Globus pallidus (tissue), 1 donor: Measurements from ENCODE around the gene NUDT16L1.
"Not testable (repeated sequence)": the region's sequence is repeated elsewhere in the genome, so short reads cannot be mapped to it uniquely, and the experiment has no call there.

Source experiments
- DNase-seq: peaks from one replicate; pipeline ENCODE4 v3.0.0-alpha.2; 2015; ENCODE audit warnings: low spot score

NUDT16L1 gene

DNA sequence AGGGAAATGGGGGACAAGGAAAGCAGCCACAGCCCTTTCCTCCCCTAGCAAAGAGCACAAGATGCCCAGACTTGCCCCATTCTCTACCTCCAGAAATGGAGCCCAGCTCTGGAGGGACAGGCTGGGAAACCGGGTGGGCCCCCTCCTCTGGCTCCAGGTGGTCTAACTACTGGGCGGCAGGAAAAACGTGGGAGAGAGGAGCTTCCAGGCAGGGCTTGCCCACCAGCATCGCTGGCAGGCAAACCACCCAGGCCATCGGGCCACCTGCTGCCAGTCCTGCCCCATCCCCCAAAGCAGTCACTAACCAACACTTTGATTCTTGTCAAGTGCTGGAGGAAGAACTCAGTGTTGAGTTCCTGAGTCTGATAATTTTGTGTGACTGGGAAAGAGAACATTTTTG lies 25.1 kb downstream of the NUDT16L1 start:
- no peak for DNase-seq

DNA sequence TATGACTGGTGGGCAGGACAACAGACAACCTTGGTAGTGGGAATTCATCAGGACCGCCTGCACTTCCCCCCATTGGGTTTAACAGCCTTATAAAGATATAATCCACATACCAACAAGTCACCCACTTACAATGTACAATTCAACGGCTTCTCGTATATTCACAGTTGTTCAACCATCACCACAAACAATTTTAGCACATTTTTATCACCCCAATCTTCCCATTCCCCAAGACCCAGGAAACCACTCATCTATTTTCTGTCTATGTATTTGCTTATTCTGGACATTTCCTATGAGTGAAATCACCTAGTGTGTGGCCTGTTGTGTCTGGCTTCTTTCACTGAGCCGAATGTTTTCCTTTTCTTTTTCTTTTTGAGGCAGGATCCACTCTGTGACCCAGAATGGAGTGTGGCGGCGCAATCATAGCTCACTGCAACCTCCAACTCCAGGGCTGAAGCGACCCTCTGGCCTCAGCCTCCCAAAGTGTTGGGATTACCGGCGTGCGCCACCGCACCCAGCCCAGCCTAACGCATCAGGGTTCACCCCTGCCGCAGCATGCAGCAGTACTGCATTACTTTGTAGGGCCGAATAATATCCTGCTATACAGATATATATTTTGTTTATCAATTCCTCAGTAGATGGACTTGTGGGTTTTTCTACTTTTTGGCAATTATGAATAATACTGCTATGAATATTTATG lies 29.9 kb downstream of the NUDT16L1 start:
- no peak for DNase-seq

DNA sequence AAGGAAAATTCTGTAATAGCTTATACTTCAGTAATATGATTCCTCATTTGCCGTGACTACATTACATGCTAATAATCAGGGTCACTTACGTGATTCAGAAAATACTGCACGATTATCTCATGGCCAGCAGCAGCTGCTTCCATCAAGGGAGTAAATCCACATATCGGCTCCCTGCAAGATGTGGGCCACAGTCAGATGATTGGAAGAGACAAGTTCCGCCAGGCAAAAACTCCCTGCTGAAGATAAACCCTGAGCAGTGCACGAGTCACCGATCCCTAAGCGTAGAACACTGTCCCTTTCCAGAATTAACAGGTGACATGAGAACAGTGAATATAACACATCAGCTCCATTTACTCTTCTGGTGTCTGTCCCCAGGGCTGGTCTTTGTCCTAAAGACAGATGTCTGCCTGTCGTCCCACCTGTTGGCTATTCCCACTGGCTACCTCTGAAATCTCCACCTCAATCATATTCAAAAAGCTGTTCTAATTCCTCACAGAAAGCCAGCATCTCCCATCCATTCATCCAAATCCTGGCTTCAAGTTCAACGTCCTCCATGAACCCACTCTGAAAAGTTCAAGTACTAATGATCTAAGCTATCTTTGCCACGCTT lies 31.4 kb downstream of the NUDT16L1 start:
- DNase-seq: no peak

DNA sequence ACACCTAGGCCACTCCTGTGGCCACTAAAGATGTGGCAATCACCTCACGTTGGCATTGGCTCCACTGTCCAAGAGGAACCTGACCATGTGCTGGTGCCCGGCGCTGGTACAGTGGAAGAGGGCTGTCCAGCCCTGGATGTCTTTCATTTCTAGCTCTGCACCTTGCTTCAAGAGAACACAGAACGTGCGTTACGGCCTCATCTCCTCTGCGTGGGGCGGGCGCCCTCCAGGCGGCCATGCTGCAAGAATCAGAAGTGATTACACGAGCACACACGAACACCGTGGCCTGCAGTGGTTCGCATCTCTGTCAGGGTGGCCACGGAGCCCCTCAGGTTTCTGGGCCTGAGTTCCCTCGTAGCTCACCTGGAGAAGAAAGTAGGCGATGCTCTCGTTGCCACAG lies 33.3 kb downstream of the NUDT16L1 start:
- no peak for DNase-seq

DNA sequence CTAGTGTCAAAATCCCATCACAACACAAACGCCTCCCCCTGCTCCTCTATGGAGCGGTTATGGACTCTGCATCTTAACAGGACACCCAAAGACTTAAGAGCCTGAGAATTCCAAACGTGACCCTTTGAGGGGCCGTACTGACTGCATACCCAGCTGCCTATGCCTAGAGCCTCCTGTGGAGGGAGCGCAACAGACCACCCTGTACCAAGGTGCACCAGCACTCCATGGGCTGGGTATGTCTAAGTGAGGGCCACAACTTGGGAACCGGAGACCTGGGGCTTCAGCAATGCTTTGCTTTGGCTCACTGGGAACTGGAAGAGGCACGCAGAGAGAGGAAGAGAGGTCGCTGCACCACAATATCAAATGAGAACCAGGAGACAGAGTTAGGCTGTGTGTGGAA lies 35.3 kb downstream of the NUDT16L1 start:
- DNase-seq: no peak

DNA sequence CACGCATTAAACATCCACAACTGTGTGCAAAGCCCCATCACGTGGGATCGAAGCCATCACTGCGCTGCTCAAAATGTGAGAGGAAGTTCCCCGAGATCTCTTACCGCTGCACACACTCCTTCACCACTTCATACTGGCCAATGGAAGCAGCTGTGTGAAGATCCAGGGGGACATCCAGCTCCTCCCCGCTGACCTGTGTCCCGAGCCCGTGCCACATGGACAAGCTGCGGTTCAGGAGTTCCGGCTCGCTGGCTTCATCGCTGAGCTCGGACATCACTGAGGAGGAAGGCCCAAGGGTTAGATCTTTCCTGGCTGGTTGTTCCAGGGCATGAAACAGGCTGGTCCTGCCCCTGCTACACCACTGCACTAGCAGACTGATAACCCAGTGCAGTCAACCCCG lies 36.5 kb downstream of the NUDT16L1 start:
- DNase-seq: no peak

DNA sequence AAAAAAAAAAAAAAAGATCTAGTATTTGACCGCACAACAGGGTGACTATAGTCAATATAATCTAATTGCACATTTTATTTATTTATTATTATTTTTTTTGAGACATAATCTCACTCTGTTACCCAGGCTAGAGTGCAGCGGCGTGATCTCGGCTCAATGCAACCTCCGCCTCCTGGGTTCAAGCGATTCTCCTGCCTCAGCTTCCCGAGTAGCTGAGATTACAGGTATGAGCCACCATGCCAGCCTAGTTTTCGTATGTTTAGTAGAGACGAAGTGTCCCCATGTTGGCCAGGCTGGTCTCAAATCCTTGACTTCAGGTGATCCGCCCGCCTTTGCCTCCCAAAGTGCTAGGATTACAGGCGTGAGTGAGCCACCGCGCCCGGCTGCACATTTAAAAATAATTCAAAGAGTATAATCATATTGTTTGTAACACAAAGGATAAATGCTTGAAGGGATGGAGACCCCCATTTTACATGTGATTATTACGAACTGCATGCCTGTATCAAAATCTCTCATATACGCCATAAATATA lies 39.9 kb downstream of the NUDT16L1 start:
- no peak for DNase-seq

DNA sequence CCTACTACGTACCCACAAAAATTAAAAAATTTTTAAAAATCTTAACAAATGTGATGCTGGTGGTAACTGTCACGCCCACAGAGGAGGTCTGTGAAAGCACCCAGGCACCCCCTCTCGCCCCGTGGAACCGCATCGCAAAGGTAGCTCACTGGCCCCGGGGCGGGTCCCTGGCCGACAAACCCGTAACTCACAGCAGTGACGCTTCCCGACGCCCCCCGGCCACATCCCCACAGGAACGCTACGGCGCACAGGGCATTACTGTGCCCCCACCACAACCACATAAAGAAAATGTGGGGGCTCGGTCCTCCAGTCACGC lies 40.3 kb downstream of the NUDT16L1 start:
- DNase-seq: no peak

DNA sequence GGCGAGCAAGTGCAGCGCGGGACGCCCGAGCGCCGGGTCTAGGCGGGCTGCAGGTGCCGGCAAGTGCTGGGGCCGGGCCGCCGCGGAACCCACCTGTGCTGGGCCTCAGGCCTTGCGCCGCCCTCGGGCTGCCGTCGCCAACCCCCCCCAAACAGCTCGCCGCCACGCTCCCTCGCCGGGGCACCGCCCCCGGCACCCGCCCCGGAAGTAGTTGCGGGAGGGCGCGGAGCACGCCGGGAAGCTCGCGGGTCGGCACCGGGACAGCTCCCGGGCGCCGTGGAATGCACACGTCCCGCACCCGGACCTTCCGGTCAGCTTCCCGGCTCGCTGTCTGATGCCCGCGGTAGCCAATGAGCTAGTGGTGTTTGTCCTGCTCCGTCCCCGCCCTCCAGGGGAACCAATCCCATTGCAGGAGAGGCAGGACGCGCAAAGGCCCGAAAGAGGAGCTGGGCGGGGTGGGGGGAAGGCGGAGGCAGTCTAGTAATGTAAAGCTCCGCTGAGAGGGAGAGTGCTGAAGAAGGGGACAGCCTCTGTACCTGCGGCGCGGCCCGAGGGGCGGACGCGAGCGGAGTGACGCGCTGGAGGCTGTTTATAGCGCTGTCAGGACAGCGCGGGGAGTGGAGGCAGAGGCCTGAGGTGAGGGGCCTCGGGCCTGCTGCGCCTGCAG lies 40.8 kb downstream of the NUDT16L1 start, which contains the start of the genes ANKS3 and DNAAF8:
ANKS3 (minus strand) TSS at position 209 of the 667 bp plus-strand sequence. CDS start 4,122 bp downstream, outside the sequence.
DNAAF8 (plus strand) TSS at position 475 of the 667 bp plus-strand sequence. CDS start 1,978 bp downstream, outside the sequence.
- DNase-seq: peak; percentile 97

DNA sequence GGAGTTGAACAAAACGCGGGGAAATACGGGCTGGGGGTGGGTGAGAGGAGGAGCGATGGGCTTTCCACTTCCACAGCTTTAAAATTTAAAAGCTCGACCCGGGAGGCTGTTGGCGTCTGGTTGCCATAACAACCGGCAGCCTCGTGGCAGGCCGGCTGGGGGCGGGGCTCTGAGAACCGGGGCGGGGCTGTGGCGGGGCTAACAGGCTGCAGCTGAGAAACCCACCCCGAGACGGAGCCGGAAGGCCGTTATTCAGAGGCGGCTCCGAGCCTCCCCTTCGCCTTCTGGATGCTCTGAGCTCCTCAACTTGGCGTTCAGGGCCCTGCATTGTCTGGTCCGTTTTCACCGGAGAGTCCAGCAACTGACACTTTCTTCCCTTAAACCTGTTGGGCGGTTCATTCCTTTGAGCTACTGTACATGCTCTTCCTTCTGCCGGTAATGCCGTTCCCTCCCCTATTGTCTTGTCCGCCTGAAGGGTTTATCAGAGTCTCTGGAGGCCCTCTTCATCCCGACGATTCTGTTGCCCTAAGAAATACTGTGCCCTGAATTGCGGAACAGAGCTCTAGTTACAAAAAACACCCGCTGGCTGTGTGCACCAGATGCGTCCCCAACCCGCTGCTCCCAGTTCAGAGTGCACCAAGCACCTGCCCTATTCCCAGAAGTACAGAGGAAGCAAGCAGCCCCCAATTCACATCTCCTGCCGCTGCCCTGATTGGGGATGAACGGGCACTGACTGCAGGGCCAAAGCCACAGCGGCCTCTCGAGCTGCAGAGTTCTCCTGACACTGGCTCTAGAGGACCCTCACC lies 41.6 kb downstream of the NUDT16L1 start:
- peak; percentile 77 for DNase-seq

DNA sequence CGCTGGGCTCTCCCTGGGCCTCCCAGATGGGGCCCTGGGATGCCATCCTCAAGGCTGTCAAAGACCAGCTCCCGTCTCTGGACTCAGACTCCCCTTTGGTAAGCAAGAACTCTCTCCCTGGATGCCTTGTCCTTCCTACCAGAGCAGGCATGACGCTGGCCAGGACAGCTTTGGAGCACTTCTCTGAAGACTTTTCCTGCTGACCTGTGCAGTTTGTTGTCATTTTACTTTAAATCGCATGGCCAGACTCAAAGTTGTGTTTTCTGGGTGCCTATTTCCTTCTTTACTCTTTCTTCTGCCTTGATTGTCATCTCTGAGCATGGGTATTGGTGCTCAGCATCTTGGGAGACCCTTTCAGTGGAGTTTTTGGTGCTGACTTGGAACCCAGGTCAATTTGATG lies 43.2 kb downstream of the NUDT16L1 start:
- DNase-seq: no peak

DNA sequence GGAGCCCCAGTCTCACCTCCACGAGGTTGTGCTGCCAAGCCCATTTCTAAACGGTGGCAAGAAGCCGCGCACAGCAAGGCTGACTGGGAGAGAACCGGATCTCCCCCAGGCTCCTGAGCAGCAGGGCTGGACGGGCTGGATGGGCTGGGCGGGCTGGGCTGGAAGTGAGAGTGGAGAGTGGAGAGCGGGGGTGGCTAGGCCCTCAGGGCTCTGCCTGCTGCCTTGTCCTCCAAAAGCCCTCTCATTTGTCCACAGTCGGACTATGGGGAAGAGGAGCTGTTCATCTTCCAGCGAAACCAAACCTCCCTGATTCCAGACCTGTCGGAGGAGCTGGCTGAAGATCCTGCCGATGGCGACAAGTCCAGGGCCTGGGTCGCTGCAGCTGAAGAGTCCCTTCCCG lies 44.2 kb downstream of the NUDT16L1 start:
- no peak for DNase-seq

DNA sequence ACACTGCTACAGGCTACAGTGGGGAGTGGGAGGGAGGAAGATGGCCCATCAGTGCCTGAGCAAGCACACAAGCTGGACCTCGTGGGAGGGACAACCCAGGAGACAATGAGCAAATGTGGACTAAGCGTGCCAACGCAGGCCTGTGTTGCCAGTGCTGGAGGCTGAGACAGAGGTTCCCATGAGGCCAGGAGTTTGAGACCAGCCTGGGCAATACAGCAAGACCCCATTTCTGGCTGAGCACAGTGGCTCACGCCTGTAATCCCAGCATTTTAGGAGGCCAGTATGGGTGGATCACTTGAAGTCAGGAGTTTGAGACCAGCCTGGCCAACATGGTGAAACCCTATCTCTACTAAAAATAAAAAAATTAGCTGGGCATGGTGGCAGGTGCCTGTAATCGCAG lies 45.0 kb downstream of the NUDT16L1 start:
- DNase-seq: not testable (repeated sequence)

DNA sequence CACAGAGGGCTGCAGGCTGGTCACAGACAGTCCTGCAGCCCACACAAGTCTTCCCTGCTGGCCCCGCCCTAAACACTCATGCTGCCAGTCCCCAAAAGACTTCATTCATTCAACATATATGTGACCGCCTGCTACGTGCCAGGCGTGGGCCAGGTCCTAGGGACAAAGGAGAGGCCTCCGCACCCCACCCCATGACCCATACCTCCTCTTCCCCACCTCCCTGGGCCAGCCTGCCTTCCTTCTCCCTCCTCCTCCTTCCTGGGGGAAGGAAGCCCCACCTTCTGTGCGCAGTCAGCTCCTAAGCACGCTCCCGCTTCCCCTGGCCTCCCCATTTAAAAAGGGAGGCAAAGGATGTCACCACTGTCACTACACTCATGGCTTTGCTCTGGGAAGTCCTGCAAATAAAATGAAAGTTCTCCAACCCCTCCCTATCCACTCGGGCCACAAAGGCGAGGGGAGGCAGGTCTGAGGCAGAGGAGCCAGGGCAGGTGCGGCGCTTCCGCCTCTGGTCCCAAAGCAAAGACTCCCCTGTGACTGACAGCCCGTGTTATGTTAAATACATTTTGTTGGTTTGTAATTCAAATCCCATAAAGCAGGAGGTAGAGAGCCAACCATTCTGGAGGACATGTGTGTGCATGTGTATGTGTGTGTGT lies 50.0 kb downstream of the NUDT16L1 start:
- no peak for DNase-seq

DNA sequence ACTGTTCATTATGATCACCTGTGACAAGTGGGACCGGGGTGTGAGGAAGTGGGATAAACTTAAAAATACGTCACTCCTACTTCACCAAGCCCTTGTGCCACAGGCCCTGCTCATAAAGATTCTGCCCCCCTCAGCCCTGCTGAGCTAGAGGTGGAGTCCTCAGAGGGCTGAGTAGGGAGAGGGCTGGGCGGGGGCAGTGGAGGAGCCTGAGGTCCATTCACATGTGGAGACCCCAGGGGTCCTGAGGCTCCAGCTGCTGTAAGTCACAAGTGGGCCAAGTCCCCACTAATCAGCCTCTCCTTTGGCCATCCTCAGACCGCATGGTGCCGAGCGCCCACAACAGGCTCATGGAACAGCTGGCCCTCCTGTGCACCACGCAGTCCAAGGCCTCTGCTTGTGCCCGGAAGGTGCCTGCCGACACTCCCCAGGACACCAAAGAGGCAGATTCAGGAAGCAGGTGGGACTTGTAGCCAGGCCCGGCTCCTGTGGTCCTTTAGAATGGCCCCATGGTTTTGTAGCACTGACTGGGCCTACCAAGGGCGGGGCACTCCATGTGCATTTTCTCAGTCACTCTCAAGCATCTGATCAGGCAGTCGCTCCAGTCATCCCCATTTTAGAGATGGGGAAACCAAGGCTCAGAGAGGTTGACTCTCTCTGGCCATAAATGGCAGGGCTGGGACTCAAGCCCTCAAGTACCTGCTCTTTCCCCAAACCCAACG lies 51.4 kb downstream of the NUDT16L1 start:
- DNase-seq: no peak

DNA sequence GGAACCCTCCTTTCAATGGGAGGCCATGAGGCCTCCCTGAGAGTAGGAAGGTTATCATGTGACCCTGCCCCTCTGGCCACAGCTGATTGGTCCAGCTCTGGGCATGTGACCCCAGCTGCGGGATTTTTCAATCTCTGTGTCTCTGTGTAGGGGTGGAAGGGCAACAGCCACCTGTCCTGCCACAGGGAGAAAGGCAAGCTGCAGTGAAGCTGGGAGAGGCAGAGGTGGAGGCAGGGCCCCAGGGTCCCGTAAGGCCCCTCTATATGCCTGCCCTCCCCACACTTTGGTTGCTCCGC lies 51.9 kb downstream of the NUDT16L1 start:
- DNase-seq: no peak
